GM12878 (cell line): ENCODE data around the gene ZNF777. TPM values are rescaled to one million over a fixed set of nuclear protein-coding genes. Genes with fewer than 3 reads are reported as not detected.

Experiments used
- ATAC-seq: fragments of 200-7000 bp; cut with Tn5 transposase; 3 replicates; pipeline ENCODE4 v1.9.1; 2020; ENCODE audit warnings: mild to moderate bottlenecking, moderate library complexity
- BruUV-seq: library from RNA; stranded (reverse); fragments of 400-500 nt; replicated peaks from 2 replicates; lab custom pipeline; 2021; lab: Mats Ljungman, UMichigan
- CTCF ChIA-PET: fragments of 300-600 bp; sonication (Branson Sonifier 250); formaldehyde crosslinking; extraction: SDS; loops from one replicate; lab custom pipeline; 2021; ENCODE audit warnings: inconsistent platforms; lab: Yijun Ruan, JAX
- POLR2A ChIA-PET: fragments of 350-600 bp; formaldehyde crosslinking; extraction: SDS; loops from one replicate; lab custom pipeline; 2021; ENCODE audit warnings: inconsistent platforms; lab: Charles Lee
- RAD21 ChIA-PET: fragments of 300-600 bp; sonication (Branson Sonifier 250); formaldehyde crosslinking; loops from one replicate; lab custom pipeline; 2023; ENCODE audit warnings: antibody characterized with exemption; ENCODE audit not compliant: unreplicated experiment; lab: Charles Lee
- SMC1A ChIA-PET: fragments of 300-600 bp; sonication (Branson Sonifier 250); formaldehyde crosslinking; loops from one replicate; lab custom pipeline; 2023; ENCODE audit not compliant: unreplicated experiment, uncharacterized antibody; lab: Charles Lee
- DNase-seq: peaks from one replicate; pipeline ENCODE4 v3.0.0-alpha.2; 2011; ENCODE audit warnings: low read depth, low spot score
- FAIRE-seq: peaks from 3 replicates; lab custom pipeline; 2011; peaks lifted over from hg19 to GRCh38; lab: Jason Lieb, UNC
- H2AFZ ChIP-seq: 2 replicates; pipeline ENCODE4 v1.6.0; 2011; ENCODE audit warnings: low read depth, low read length, control low read depth; ENCODE audit not compliant: control insufficient read depth
- H3K27ac ChIP-seq: 2 replicates; pipeline ENCODE4 v1.5.1; 2011; ENCODE audit warnings: control low read depth; ENCODE audit not compliant: control insufficient read depth, insufficient read depth
- H3K27me3 ChIP-seq, 2 experiments: replicated peaks in 1 of 2; 2 replicates each; pipeline versions ENCODE4 v1.6.0 to v1.6.1; 2011; ENCODE audit warnings: low read length in 1 of 2; ENCODE audit not compliant: control insufficient read depth in 2 of 2, insufficient read depth in 2 of 2
- H3K36me3 ChIP-seq, 2 experiments: 2 replicates each; pipeline ENCODE4 v1.5.1; 2011; ENCODE audit warnings: low read length in 1 of 2; ENCODE audit not compliant: control insufficient read depth in 2 of 2, insufficient read depth in 2 of 2
- H3K4me1 ChIP-seq: 2 replicates; pipeline ENCODE4 v1.6.1; 2011; ENCODE audit warnings: mild to moderate bottlenecking, low read length, moderate library complexity, mixed read lengths; ENCODE audit not compliant: control insufficient read depth, insufficient read depth
- H3K4me2 ChIP-seq: 2 replicates; pipeline ENCODE4 v1.6.0; 2011; ENCODE audit warnings: control low read depth; ENCODE audit not compliant: control insufficient read depth, insufficient read depth
- H3K4me3 ChIP-seq: fragments of 200-600 bp; sonication (generic); 2 replicates; pipeline ENCODE4 v1.5.1; 2016
- H3K79me2 ChIP-seq: 2 replicates; pipeline ENCODE4 v1.6.0; 2011; ENCODE audit warnings: low read length; ENCODE audit not compliant: control insufficient read depth, insufficient read depth
- H3K9ac ChIP-seq: 2 replicates; pipeline ENCODE4 v1.8.0; 2011; ENCODE audit warnings: low read length, control low read depth, mixed read lengths; ENCODE audit not compliant: control insufficient read depth, insufficient read depth
- H3K9me3 ChIP-seq: replicated peaks from 3 replicates; pipeline ENCODE4 v1.5.1; 2011; ENCODE audit warnings: mild to moderate bottlenecking, low read length; ENCODE audit not compliant: control insufficient read depth, insufficient read depth
- H4K20me1 ChIP-seq: 2 replicates; pipeline ENCODE4 v1.6.0; 2011; ENCODE audit not compliant: control insufficient read depth, insufficient read depth
- BRCA1 ChIP-seq: IDR thresholded peaks from 2 replicates; pipeline ENCODE4 v1.6.1; 2011; ENCODE audit warnings: low read depth, low read length, improper control_type of control experiment
- IRF4 ChIP-seq: IDR thresholded peaks from 2 replicates; pipeline ENCODE4 v1.6.1; 2011; ENCODE audit warnings: low read depth, low read length
- MYB ChIP-seq: fragments of 150-350 bp; IDR thresholded peaks from 2 replicates; pipeline ENCODE4 v1.6.1; 2014; ENCODE audit warnings: mild to moderate bottlenecking, low read depth, low read length, borderline replicate concordance
- NFYB ChIP-seq: IDR thresholded peaks from 2 replicates; pipeline ENCODE4 v1.6.1; 2011; ENCODE audit warnings: low read depth, mild to moderate bottlenecking, low read length, improper control_type of control experiment, moderate library complexity; ENCODE audit not compliant: insufficient read depth
- WGBS: methylation state at CpG from one replicate; pipeline ENCODE4 v1.1.6; 2016; ENCODE audit warnings: low lambda C conversion rate; ENCODE audit not compliant: insufficient replicate concordance, insufficient coverage; ENCODE audit errors: missing lambda C conversion rate; 5-methylcytosine and 5-hydroxymethylcytosine counted together
- in situ Hi-C: fragments of 300-500 bp; cut with MboI; formaldehyde crosslinking; loops from 9 replicates; pipeline ENCODE4 v1.14.3; 2018; ENCODE audit warnings: mixed read lengths
- intact Hi-C: fragments of 100-400 bp; cut with micrococcal nuclease; formaldehyde crosslinking; loops from one replicate; pipeline ENCODE4 v1.14.2; 2022; ENCODE audit not compliant: unreplicated experiment
- polyA plus RNA-seq, 11 experiments: library from polyadenylated mRNA; depleted of rRNA in 4 of 11; unstranded in 6 of 11; stranded (reverse) in 5 of 11; fragments of >200 nt; fragmentation: Nextera tagmentation in 4 of 11; fragmentation: Illumina TruSeq in 1 of 11; extraction: Ambion mirVana in 4 of 11; extraction: Trizol in 1 of 11; gene quantifications; 1 replicate in 1 of 11; 2 replicates in 10 of 11; pipeline versions ENCODE4 v1.2.1 to v1.2.3, GENCODE V29; 2011 to 2016; ENCODE audit warnings: inconsistent platforms in 2 of 11, missing spikeins in 2 of 11, low read depth in 1 of 11
- total RNA-seq, 4 experiments: library from RNA; depleted of rRNA in 3 of 4; stranded (reverse); fragments of >200 nt in 3 of 4; fragmentation: Illumina TruSeq in 1 of 4; extraction: Trizol in 1 of 4; gene quantifications; 2 replicates each; pipeline versions ENCODE4 v1.2.1 to v1.2.3, GENCODE V29; 2013 to 2021
- TF ChIP-seq, protein P1 (sequence below): fragments of 450-650 bp; IDR thresholded peaks from 2 replicates; pipeline ENCODE4 v1.6.1; 2018; ENCODE audit warnings: borderline replicate concordance, mild to moderate bottlenecking; ENCODE audit not compliant: partially characterized antibody
- TF ChIP-seq, protein P2 (sequence below): IDR thresholded peaks from 2 replicates; pipeline ENCODE4 v1.6.1; 2012; ENCODE audit warnings: low read length, inconsistent platforms
- TF ChIP-seq, protein P3 (sequence below), 3 experiments: IDR thresholded peaks in 2 of 3; conservative IDR thresholded peaks in 1 of 3; 2 replicates each; pipeline ENCODE4 v1.5.1; 2011; ENCODE audit warnings: low read depth in 3 of 3, low read length in 3 of 3, mild to moderate bottlenecking in 3 of 3, control low read depth in 2 of 3, moderate library complexity in 2 of 3, inconsistent platforms in 1 of 3, mixed read lengths in 1 of 3; ENCODE audit not compliant: control insufficient read depth in 2 of 3, insufficient read depth in 1 of 3; ENCODE audit errors: extremely low read depth in 1 of 3

The ZNF777 gene
- total and polyA plus RNA-seq, 10 of the 15 experiments (the other 5 are each of a cell fraction or from before 2014, with no cell fraction given), result 0.03 to 16.0 (median 3.7) TPM

DNA sequence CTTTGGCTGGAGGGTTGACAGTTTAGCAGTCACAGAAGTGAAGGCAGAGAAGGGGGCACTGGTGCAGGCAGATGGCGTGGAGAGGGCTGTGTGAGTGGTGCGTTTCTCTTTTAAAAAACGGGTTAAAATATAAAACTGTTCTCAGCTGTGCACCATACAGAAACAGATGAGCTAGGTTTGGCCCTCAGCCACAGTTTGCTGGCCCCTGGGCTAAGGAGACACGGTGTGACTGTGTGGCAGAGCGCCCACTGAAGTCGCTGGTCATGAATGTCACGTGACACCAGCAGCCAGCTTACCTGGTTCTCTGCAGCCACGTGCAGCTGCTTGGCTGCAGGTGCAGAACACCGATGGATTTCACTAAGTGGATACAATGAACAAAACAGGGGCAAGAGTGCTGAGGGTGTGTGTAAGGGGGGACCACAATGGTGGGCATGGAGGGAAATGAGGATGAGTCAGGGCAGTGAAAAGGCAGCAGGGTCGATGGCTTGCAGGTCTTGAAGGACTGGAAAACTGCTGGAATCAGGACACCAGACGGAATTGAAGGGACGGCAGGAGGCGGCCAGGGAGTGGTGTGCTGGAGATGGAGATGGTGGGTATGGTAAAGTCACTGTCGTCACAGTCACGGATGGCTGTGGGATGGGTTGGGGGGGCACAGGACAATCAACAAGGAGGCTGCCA lies 29.4 kb upstream of the ZNF777 start (continued):
- TF ChIP-seq, protein P1, sequence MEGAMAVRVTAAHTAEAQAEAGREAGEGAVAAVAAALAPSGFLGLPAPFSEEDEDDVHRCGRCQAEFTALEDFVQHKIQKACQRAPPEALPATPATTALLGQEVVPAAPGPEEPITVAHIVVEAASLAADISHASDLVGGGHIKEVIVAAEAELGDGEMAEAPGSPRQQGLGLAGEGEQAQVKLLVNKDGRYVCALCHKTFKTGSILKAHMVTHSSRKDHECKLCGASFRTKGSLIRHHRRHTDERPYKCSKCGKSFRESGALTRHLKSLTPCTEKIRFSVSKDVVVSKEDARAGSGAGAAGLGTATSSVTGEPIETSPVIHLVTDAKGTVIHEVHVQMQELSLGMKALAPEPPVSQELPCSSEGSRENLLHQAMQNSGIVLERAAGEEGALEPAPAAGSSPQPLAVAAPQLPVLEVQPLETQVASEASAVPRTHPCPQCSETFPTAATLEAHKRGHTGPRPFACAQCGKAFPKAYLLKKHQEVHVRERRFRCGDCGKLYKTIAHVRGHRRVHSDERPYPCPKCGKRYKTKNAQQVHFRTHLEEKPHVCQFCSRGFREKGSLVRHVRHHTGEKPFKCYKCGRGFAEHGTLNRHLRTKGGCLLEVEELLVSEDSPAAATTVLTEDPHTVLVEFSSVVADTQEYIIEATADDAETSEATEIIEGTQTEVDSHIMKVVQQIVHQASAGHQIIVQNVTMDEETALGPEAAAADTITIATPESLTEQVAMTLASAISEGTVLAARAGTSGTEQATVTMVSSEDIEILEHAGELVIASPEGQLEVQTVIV, result no peak
- no peak for TF ChIP-seq MYB
- no peak for TF ChIP-seq BRCA1
- TF ChIP-seq NFYB, result no peak
- TF ChIP-seq, all 136 proteins: peak for 0

DNA sequence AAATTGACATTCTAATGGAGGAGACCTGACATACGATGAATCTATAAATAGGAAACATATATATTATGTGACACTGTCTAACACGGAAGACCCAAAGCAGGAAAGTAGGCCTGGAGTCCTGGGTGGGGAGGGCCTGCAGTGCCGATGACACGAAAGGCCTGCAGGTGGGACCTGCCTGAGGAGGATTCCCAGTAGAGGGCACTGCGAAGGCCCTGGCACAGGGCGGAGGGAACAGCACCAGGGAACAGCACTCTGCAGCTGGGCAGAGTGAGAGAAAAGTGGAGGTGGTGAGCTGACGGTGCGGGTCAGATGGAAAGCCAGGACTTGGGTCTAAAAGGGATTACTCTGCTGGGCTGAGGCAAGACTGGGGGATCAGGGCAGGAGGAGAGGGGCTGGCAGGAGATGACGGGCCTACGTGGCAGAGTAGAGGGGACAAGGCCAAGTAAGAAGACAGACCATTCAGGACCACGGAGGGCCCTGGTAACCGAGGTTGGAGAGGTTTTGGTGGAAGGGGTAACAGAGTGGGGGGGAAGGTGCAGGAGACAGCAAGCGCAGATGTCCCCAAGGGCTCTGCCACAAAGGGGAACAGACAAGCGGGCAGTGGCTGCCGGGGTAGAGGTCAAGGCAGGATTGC lies 28.6 kb upstream of the ZNF777 start:
- ChIA-PET POLR2A (no interaction called here), SMC1A (no interaction called here), CTCF (no interaction called here), RAD21 (no interaction called here)
- H3K4me2 ChIP-seq, result no peak overlapping the region
- BruUV-seq, result no TSS peak
- H4K20me1 ChIP-seq, result no peaks in the 10 kb centered on the region
- H3K9me3 ChIP-seq, result no peaks in the 10 kb centered on the region
- H3K4me1 ChIP-seq, result no peaks in the 10 kb centered on the region
- intact Hi-C loops, result no loop called here
- no peaks in the 10 kb centered on the region for H3K27me3 ChIP-seq
- ATAC-seq, result peak; percentile 49; the same call in 2 of the 3 replicates
- TF ChIP-seq IRF4, result no peak
- TF ChIP-seq, protein P2, sequence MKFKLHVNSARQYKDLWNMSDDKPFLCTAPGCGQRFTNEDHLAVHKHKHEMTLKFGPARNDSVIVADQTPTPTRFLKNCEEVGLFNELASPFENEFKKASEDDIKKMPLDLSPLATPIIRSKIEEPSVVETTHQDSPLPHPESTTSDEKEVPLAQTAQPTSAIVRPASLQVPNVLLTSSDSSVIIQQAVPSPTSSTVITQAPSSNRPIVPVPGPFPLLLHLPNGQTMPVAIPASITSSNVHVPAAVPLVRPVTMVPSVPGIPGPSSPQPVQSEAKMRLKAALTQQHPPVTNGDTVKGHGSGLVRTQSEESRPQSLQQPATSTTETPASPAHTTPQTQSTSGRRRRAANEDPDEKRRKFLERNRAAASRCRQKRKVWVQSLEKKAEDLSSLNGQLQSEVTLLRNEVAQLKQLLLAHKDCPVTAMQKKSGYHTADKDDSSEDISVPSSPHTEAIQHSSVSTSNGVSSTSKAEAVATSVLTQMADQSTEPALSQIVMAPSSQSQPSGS, result no peak
- TF ChIP-seq, protein P3, sequence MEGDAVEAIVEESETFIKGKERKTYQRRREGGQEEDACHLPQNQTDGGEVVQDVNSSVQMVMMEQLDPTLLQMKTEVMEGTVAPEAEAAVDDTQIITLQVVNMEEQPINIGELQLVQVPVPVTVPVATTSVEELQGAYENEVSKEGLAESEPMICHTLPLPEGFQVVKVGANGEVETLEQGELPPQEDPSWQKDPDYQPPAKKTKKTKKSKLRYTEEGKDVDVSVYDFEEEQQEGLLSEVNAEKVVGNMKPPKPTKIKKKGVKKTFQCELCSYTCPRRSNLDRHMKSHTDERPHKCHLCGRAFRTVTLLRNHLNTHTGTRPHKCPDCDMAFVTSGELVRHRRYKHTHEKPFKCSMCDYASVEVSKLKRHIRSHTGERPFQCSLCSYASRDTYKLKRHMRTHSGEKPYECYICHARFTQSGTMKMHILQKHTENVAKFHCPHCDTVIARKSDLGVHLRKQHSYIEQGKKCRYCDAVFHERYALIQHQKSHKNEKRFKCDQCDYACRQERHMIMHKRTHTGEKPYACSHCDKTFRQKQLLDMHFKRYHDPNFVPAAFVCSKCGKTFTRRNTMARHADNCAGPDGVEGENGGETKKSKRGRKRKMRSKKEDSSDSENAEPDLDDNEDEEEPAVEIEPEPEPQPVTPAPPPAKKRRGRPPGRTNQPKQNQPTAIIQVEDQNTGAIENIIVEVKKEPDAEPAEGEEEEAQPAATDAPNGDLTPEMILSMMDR (IDR thresholded peaks at IDR 0.05 in 2 of 3, conservative IDR thresholded peaks at IDR 0.05 in 1 of 3; ENCODE audit: control insufficient read depth in 2 of 3, extremely low read depth in 1 of 3, insufficient read depth in 1 of 3, low read depth in 3 of 3, low read length in 3 of 3), result peak in 1 of 3 experiments; percentile 12; a peak in 1 of 6 replicates
- no peak overlapping the region for H2AFZ ChIP-seq
- 97% methylated on average over 15 of the region's 15 CpGs for whole genome bisulfite sequencing
- in situ Hi-C loops, result no loop called here
- no peak for FAIRE-seq
- H3K4me3 ChIP-seq, result no peak overlapping the region
- H3K36me3 ChIP-seq, result peaks cover 15 to 25% of the 10 kb centered on the region in 2 experiments
- H3K27ac ChIP-seq, result no peak overlapping the region
- no peaks in the 10 kb centered on the region for H3K79me2 ChIP-seq
- DNase-seq, result no peak
- no peak overlapping the region for H3K9ac ChIP-seq
